Spleen (tissue), 13 donors: ENCODE measurements around the gene BEND4. TPM values are rescaled to one million over a fixed set of nuclear protein-coding genes. Genes with fewer than 3 reads are reported as not detected.

Source experiments
- DNase-seq: peaks from one replicate; pipeline ENCODE4 v3.0.0-alpha.2; 2020
- H3K27ac ChIP-seq, 8 donors: fragments of 200-600 bp; sonication (generic) in 7 of 8; 1 replicate in 4 of 8; 2 replicates in 4 of 8; pipeline versions ENCODE4 v1.5.0 to v1.8.0; 2016 to 2021; ENCODE audit warnings: inconsistent platforms in 4 of 8, mild to moderate bottlenecking in 4 of 8, moderate library complexity in 1 of 8
- H3K27me3 ChIP-seq, 7 donors: fragments of 200-600 bp; sonication (generic) in 6 of 7; replicated peaks in 1 of 7; 1 replicate in 4 of 7; 2 replicates in 3 of 7; pipeline versions ENCODE4 v1.5.0 to v1.8.0; 2016 to 2021; ENCODE audit warnings: inconsistent platforms in 3 of 7, mild to moderate bottlenecking in 1 of 7
- H3K36me3 ChIP-seq, 6 donors: fragments of 200-600 bp; sonication (generic) in 5 of 6; 1 replicate in 4 of 6; 2 replicates in 2 of 6; pipeline versions ENCODE4 v1.5.0 to v1.8.0; 2016 to 2021; ENCODE audit warnings: inconsistent platforms in 2 of 6
- H3K4me1 ChIP-seq, 6 donors: fragments of 200-600 bp; sonication (generic) in 5 of 6; 1 replicate in 3 of 6; 2 replicates in 3 of 6; pipeline versions ENCODE4 v1.5.0 to v1.8.0; 2016 to 2021; ENCODE audit warnings: inconsistent platforms in 3 of 6
- H3K4me3 ChIP-seq, 8 donors: fragments of 200-600 bp; sonication (generic) in 7 of 8; 1 replicate in 4 of 8; 2 replicates in 4 of 8; pipeline versions ENCODE4 v1.5.0 to v1.8.0; 2016 to 2021; ENCODE audit warnings: inconsistent platforms in 4 of 8, mild to moderate bottlenecking in 4 of 8, moderate library complexity in 2 of 8
- H3K9me3 ChIP-seq, 8 donors: fragments of 200-600 bp; sonication (generic) in 7 of 8; 1 replicate in 4 of 8; 2 replicates in 4 of 8; pipeline versions ENCODE4 v1.5.0 to v1.8.0; 2016 to 2021; ENCODE audit warnings: inconsistent platforms in 4 of 8
- CTCF ChIP-seq, 11 experiments: fragments of 200-600 bp in 7 of 11; fragments of 450-650 bp in 4 of 11; sonication (generic) in 4 of 11; IDR thresholded peaks in 8 of 11; conservative IDR thresholded peaks in 3 of 11; 1 replicate in 7 of 11; 2 replicates in 4 of 11; pipeline versions ENCODE4 v1.4.0 to v1.8.0; 2016 to 2021; ENCODE audit warnings: antibody characterized with exemption in 11 of 11, inconsistent platforms in 4 of 11, mild to moderate bottlenecking in 1 of 11
- POLR2A ChIP-seq, 3 donors: fragments of 450-650 bp; IDR thresholded peaks; one replicate each; pipeline ENCODE4 v1.5.1; 2017; ENCODE audit warnings: antibody characterized with exemption in 3 of 3, mild to moderate bottlenecking in 1 of 3
- POLR2AphosphoS5 ChIP-seq, 3 donors: sonication (generic); formaldehyde crosslinking; IDR thresholded peaks; one replicate each; pipeline ENCODE4 v1.5.1; 2017; ENCODE audit warnings: antibody characterized with exemption in 3 of 3
- WGBS, 5 donors: extraction: QIAGEN DNeasy Blood & Tissue Kit in 3 of 5; methylation state at CpG; one replicate each; pipeline versions ENCODE4 v1.1.5 to v1.1.7; 2013 to 2018; 5-methylcytosine and 5-hydroxymethylcytosine counted together
- intact Hi-C: fragments of 100-400 bp; cut with DNase I; formaldehyde crosslinking; loops from one replicate; pipeline ENCODE4 v1.15.0; 2023; ENCODE audit warnings: low total_unique reads
- long read RNA-seq, 2 donors: transcript quantifications; one replicate each; lab custom pipeline, GENCODE V29; 2026
- polyA plus RNA-seq, 3 donors: library from polyadenylated mRNA; stranded (reverse); fragments of 200-250 nt; gene quantifications; one replicate each; pipeline ENCODE4 v1.2.1, GENCODE V29; 2013
- total RNA-seq, 7 donors: library from RNA; depleted of rRNA in 3 of 7; stranded (reverse); fragments of >200 nt in 3 of 7; fragmentation: NEBNext Ultra II Directional in 4 of 7; extraction: Animal tissue kit (Norgen Biotek cat#: 25700) in 4 of 7; gene quantifications; one replicate each; pipeline versions ENCODE4 v1.1.0 to v1.2.1, GENCODE V29; 2016 to 2021
- donor health status: healthy with polysubstance abuse.
- donor health status: DM: no; HTN: no; CAD: no; lungs with moderate emphysema.
- donor health status: DM: no; HTN: no; CAD: no.
- donor health status: Bipolar disorder and iron deficiency.
- donor health status: healthy.
- donor health status: DM: no; HTN: no; CAD: no.
- donor health status: DM: yes; HTN: yes; CAD: no.

The BEND4 gene
- total RNA-seq (1 to 10 TPM; 3.7 to 8.3 (median 5.5) TPM), polyA plus RNA-seq (1 to 10 TPM; 1.1 to 1.8 (median 1.5) TPM)
- long read RNA-seq, donor 1: 0 reads
- long read RNA-seq, donor 2: 0 reads

- WGBS, 5 donors: 8 to 13% (median 11%) methylated on average over 42 to 49 of the region's 49 CpGs
- Histone ChIP-seq H3K9me3 (no peaks in the 10 kb centered on the region), H3K4me1 (peaks cover 6 to 42% (median 30%) of the 10 kb centered on the region in 6 donors), H3K27ac (peak within 1 kb of the TSS in 7 of 8 donors; percentile 20 to 74 (median 68)), H3K4me3 (peak within 1 kb of the TSS; percentile 45 to 86 (median 66)), H3K36me3 (no peaks in the 10 kb centered on the region), H3K27me3 (peaks cover 4 to 56% (median 32%) of the 10 kb centered on the region in 7 donors)
- TF ChIP-seq POLR2AphosphoS5 (IDR thresholded peaks at IDR 0.05) (no peak), POLR2A (IDR thresholded peaks at IDR 0.05) (no peak), CTCF (IDR thresholded peaks at IDR 0.05 in 8 of 11, conservative IDR thresholded peaks at IDR 0.05 in 3 of 11) (no peak)
- intact Hi-C loops: no loop called here
- DNase-seq: no peak
Observed at GRCh38 chr4:42152507-42153504, at the start of gene BEND4. Gene BEND4, minus strand, starts transcription at chr4:42152655. Its CDS starts 512 bp downstream, at chr4:42152143.

- TF ChIP-seq POLR2AphosphoS5 (IDR thresholded peaks at IDR 0.05) (no peak), POLR2A (IDR thresholded peaks at IDR 0.05) (no peak), CTCF (IDR thresholded peaks at IDR 0.05 in 8 of 11, conservative IDR thresholded peaks at IDR 0.05 in 3 of 11) (no peak)
- H3K4me3 ChIP-seq: no peak overlapping the region
- no peaks in the 10 kb centered on the region for H3K36me3 ChIP-seq
- H3K4me1 ChIP-seq: no peaks in the 10 kb centered on the region
- no peaks in the 10 kb centered on the region for H3K27me3 ChIP-seq
- WGBS, 5 donors: 53 to 68% (median 60%) methylated on average over 5 of the region's 5 CpGs
- no peak overlapping the region for H3K27ac ChIP-seq
- DNase-seq: no peak
- intact Hi-C loops: no loop called here
- no peaks in the 10 kb centered on the region for H3K9me3 ChIP-seq
Observed at GRCh38 chr4:42197341-42197740, 44.9 kb upstream of the BEND4 start.

GRCh38 chr4:42172921-42173320 lies 20.5 kb upstream of the BEND4 start:
- peaks cover 0 to 1% (median 0%) of the 10 kb centered on the region in 6 donors for H3K4me1 ChIP-seq
- peaks cover 0 to 8% (median 0%) of the 10 kb centered on the region in 8 donors for H3K9me3 ChIP-seq
- no peaks in the 10 kb centered on the region for H3K27me3 ChIP-seq
- 88 to 97% (median 92%) methylated on average over 2 of the region's 2 CpGs for WGBS, 5 donors
- TF ChIP-seq POLR2AphosphoS5 (IDR thresholded peaks at IDR 0.05): no peak
- TF ChIP-seq POLR2A (IDR thresholded peaks at IDR 0.05): no peak
- no peak for TF ChIP-seq CTCF (IDR thresholded peaks at IDR 0.05 in 8 of 11, conservative IDR thresholded peaks at IDR 0.05 in 3 of 11)
- no peak for DNase-seq
- no peaks in the 10 kb centered on the region for H3K36me3 ChIP-seq
- H3K27ac ChIP-seq: no peak overlapping the region
- H3K4me3 ChIP-seq: no peak overlapping the region
- intact Hi-C loops: no loop called here
